Activated naive CD8-positive, alpha-beta T cell treated with anti-CD3 and anti-CD28 coated beads, Interleukin-2, amount 10 ng/mL, durations not matched to agents 7 days and 5 days (primary cell): ENCODE measurements around the gene TSPAN17. TPM values are rescaled to one million over a fixed set of nuclear protein-coding genes. Genes with fewer than 3 reads are reported as not detected.
"Not testable (repeated sequence)": the region's sequence is repeated elsewhere in the genome, so short reads cannot be mapped to it uniquely, and the experiment has no call there.

Experiments
- ATAC-seq: fragments of 150-1000 bp; cut with Tn5 transposase; one replicate; pipeline ENCODE4 v1.10.0; 2021; ENCODE audit warnings: low read depth, moderate library complexity
- POLR2A ChIA-PET: fragments of 350-600 bp; sonication (Branson Sonifier 250); formaldehyde crosslinking; loops from one replicate; lab custom pipeline; 2021; ENCODE audit warnings: antibody characterized with exemption; lab: Charles Lee
- DNase-seq: peaks from one replicate; pipeline ENCODE4 v3.0.0; 2021
- H3K27ac Mint-ChIP-seq: one replicate; pipeline ENCODE4 v1.8.0; 2022; ENCODE audit warnings: mild to moderate bottlenecking, mixed read lengths
- H3K27me3 Mint-ChIP-seq: one replicate; pipeline ENCODE4 v1.8.0; 2022; ENCODE audit warnings: mild to moderate bottlenecking, moderate library complexity, mixed read lengths
- H3K36me3 Mint-ChIP-seq: one replicate; pipeline ENCODE4 v1.8.0; 2021; ENCODE audit warnings: mild to moderate bottlenecking, mixed read lengths
- H3K4me1 Mint-ChIP-seq: one replicate; pipeline ENCODE4 v1.8.0; 2021; ENCODE audit warnings: mixed read lengths
- H3K4me3 Mint-ChIP-seq: one replicate; pipeline ENCODE4 v1.8.0; 2022; ENCODE audit warnings: mild to moderate bottlenecking, moderate library complexity, mixed read lengths
- H3K9me3 Mint-ChIP-seq: one replicate; pipeline ENCODE4 v1.8.0; 2021; ENCODE audit warnings: mixed read lengths
- total RNA-seq, 2 experiments: library from RNA; stranded (reverse); gene quantifications; one replicate each; pipeline ENCODE4 v1.2.3, GENCODE V29; 2021

The TSPAN17 gene
- total RNA-seq, result 10 to 100 TPM; 39.6 to 40.7 TPM

GRCh38 chr5:176647030-176647842, at the start of gene TSPAN17:
Gene TSPAN17, plus strand, starts transcription at chr5:176647484. Its CDS starts 132 bp downstream, at chr5:176647616.
- peaks cover 35% of the 10 kb centered on the region for H3K4me1 Mint-ChIP-seq
- no peaks in the 10 kb centered on the region for H3K27me3 Mint-ChIP-seq
- H3K27ac Mint-ChIP-seq, result peak within 1 kb of the TSS; percentile 86
- POLR2A ChIA-PET, result interaction anchor here (0.6 to 4.1 kb wide), 8 partner anchors 12 to 286 kb away, joined by 3 to 33 read pairs (median 4); partner anchors contain the start of genes EIF4E1B, HIGD2A, NOP16 and RNF44
- DNase-seq, result peak; percentile 99
- H3K4me3 Mint-ChIP-seq, result peak within 1 kb of the TSS; percentile 89
- H3K36me3 Mint-ChIP-seq, result no peaks in the 10 kb centered on the region
- no peaks in the 10 kb centered on the region for H3K9me3 Mint-ChIP-seq
- peak; percentile 82 for ATAC-seq

GRCh38 chr5:176599749-176600430, 47.4 kb upstream of the TSPAN17 start:
- H3K9me3 Mint-ChIP-seq, H3K4me1 Mint-ChIP-seq, H3K4me3 Mint-ChIP-seq, H3K27ac Mint-ChIP-seq, POLR2A ChIA-PET, H3K36me3 Mint-ChIP-seq, ATAC-seq, DNase-seq: not testable (repeated sequence)
- peaks cover 20% of the 10 kb centered on the region for H3K27me3 Mint-ChIP-seq

- POLR2A ChIA-PET, result no interaction called here
- H3K36me3 Mint-ChIP-seq, result no peaks in the 10 kb centered on the region
- H3K27ac Mint-ChIP-seq, result no peak overlapping the region
- no peaks in the 10 kb centered on the region for H3K4me1 Mint-ChIP-seq
- peaks cover 13% of the 10 kb centered on the region for H3K27me3 Mint-ChIP-seq
- DNase-seq (no peak), ATAC-seq (no peak)
- H3K4me3 Mint-ChIP-seq, result no peak overlapping the region
- no peaks in the 10 kb centered on the region for H3K9me3 Mint-ChIP-seq
Observed at GRCh38 chr5:176601901-176602482, 45.3 kb upstream of the TSPAN17 start.

- Mint-ChIP-seq H3K27me3 (peaks cover 18% of the 10 kb centered on the region), H3K27ac (no peak overlapping the region), H3K4me3 (no peak overlapping the region), H3K9me3 (no peaks in the 10 kb centered on the region), H3K4me1 (no peaks in the 10 kb centered on the region), H3K36me3 (no peaks in the 10 kb centered on the region)
- DNase-seq (no peak), ATAC-seq (no peak)
- POLR2A ChIA-PET, result no interaction called here
Observed at GRCh38 chr5:176603091-176603490, 44.2 kb upstream of the TSPAN17 start.

- Mint-ChIP-seq H3K27ac (no peak overlapping the region), H3K9me3 (no peaks in the 10 kb centered on the region), H3K4me1 (peaks cover 8% of the 10 kb centered on the region), H3K27me3 (peaks cover 31% of the 10 kb centered on the region), H3K36me3 (no peaks in the 10 kb centered on the region), H3K4me3 (no peak overlapping the region)
- DNase-seq (no peak), ATAC-seq (no peak)
- POLR2A ChIA-PET, result interaction anchor here (1.0 kb wide), 1 partner anchor 16 kb away, joined by 3 read pairs; no protein-coding TSS in a partner anchor
Observed at GRCh38 chr5:176606032-176606431, 41.3 kb upstream of the TSPAN17 start.

GRCh38 chr5:176606875-176607274, 40.4 kb upstream of the TSPAN17 start:
- POLR2A ChIA-PET, result interaction anchor here (1.0 kb wide), 1 partner anchor 15 kb away, joined by 3 read pairs; no protein-coding TSS in a partner anchor
- Mint-ChIP-seq H3K9me3 (no peaks in the 10 kb centered on the region), H3K36me3 (no peaks in the 10 kb centered on the region), H3K4me1 (peaks cover 8% of the 10 kb centered on the region), H3K4me3 (no peak overlapping the region), H3K27ac (no peak overlapping the region), H3K27me3 (peaks cover 37% of the 10 kb centered on the region)
- ATAC-seq, result no peak
- no peak for DNase-seq

- DNase-seq (no peak), ATAC-seq (no peak)
- H3K27me3 Mint-ChIP-seq, result peaks cover 41% of the 10 kb centered on the region
- POLR2A ChIA-PET, result interaction anchor here (1.5 kb wide), 1 partner anchor 38 kb away, joined by 4 read pairs; the partner anchor contains the start of gene TSPAN17
- peaks cover 8% of the 10 kb centered on the region for H3K4me1 Mint-ChIP-seq
- peak overlapping the region; percentile 84 for H3K4me3 Mint-ChIP-seq
- H3K36me3 Mint-ChIP-seq, result no peaks in the 10 kb centered on the region
- no peaks in the 10 kb centered on the region for H3K9me3 Mint-ChIP-seq
- no peak overlapping the region for H3K27ac Mint-ChIP-seq
Observed at GRCh38 chr5:176608142-176608705, 39.1 kb upstream of the TSPAN17 start.

GRCh38 chr5:176608937-176609723, 38.2 kb upstream of the TSPAN17 start:
- Mint-ChIP-seq H3K4me1 (peaks cover 8% of the 10 kb centered on the region), H3K27me3 (peaks cover 36% of the 10 kb centered on the region), H3K27ac (no peak overlapping the region), H3K36me3 (no peaks in the 10 kb centered on the region), H3K9me3 (no peaks in the 10 kb centered on the region), H3K4me3 (peak overlapping the region; percentile 84)
- ATAC-seq, result no peak
- peak; percentile 38 for DNase-seq
- POLR2A ChIA-PET, result no interaction called here

GRCh38 chr5:176609724-176610434, 37.4 kb upstream of the TSPAN17 start, which contains the start of gene GPRIN1:
Gene GPRIN1, minus strand, starts transcription at chr5:176610156. Its CDS starts 10,322 bp downstream, at chr5:176599834.
- DNase-seq (peak; percentile 84), ATAC-seq (peak; percentile 66)
- peaks cover 36% of the 10 kb centered on the region for H3K27me3 Mint-ChIP-seq
- H3K27ac Mint-ChIP-seq, result no peak within 1 kb of the TSS
- no peaks in the 10 kb centered on the region for H3K36me3 Mint-ChIP-seq
- POLR2A ChIA-PET, result no interaction called here
- H3K4me3 Mint-ChIP-seq, result peak within 1 kb of the TSS; percentile 84
- peaks cover 8% of the 10 kb centered on the region for H3K4me1 Mint-ChIP-seq
- H3K9me3 Mint-ChIP-seq, result no peaks in the 10 kb centered on the region

- no peak overlapping the region for H3K27ac Mint-ChIP-seq
- DNase-seq (no peak), ATAC-seq (no peak)
- peaks cover 8% of the 10 kb centered on the region for H3K4me1 Mint-ChIP-seq
- POLR2A ChIA-PET, result no interaction called here
- no peaks in the 10 kb centered on the region for H3K36me3 Mint-ChIP-seq
- no peaks in the 10 kb centered on the region for H3K9me3 Mint-ChIP-seq
- peaks cover 36% of the 10 kb centered on the region for H3K27me3 Mint-ChIP-seq
- peak overlapping the region; percentile 68 for H3K4me3 Mint-ChIP-seq
Observed at GRCh38 chr5:176610435-176610773, 36.9 kb upstream of the TSPAN17 start.

GRCh38 chr5:176611435-176611834, 35.8 kb upstream of the TSPAN17 start:
- Mint-ChIP-seq H3K27me3 (peaks cover 44% of the 10 kb centered on the region), H3K4me3 (no peak overlapping the region), H3K27ac (no peak overlapping the region), H3K36me3 (no peaks in the 10 kb centered on the region), H3K9me3 (no peaks in the 10 kb centered on the region), H3K4me1 (peaks cover 8% of the 10 kb centered on the region)
- DNase-seq, result peak; percentile 71
- no peak for ATAC-seq
- POLR2A ChIA-PET, result interaction anchor here (0.7 kb wide), 1 partner anchor 80 kb away, joined by 4 read pairs; no protein-coding TSS in a partner anchor

- Mint-ChIP-seq H3K36me3 (no peaks in the 10 kb centered on the region), H3K4me1 (peaks cover 8% of the 10 kb centered on the region), H3K4me3 (no peak overlapping the region), H3K27me3 (peaks cover 50% of the 10 kb centered on the region), H3K9me3 (no peaks in the 10 kb centered on the region), H3K27ac (no peak overlapping the region)
- POLR2A ChIA-PET, result interaction anchor here (0.7 kb wide), 1 partner anchor 81 kb away, joined by 4 read pairs; no protein-coding TSS in a partner anchor
- ATAC-seq (no peak), DNase-seq (no peak)
Observed at GRCh38 chr5:176612008-176612407, 35.3 kb upstream of the TSPAN17 start.
